Fibroblast of peridontal ligament (primary cell): ENCODE measurements around the gene SCGB1D1.
A peak's percentile ranks its signal among the peaks of the same experiment; 100 is the strongest.

Source experiments
- DNase-seq: peaks from one replicate; pipeline ENCODE4 v3.0.0-alpha.2; 2010; ENCODE audit errors: extremely low read depth

The SCGB1D1 gene

DNA sequence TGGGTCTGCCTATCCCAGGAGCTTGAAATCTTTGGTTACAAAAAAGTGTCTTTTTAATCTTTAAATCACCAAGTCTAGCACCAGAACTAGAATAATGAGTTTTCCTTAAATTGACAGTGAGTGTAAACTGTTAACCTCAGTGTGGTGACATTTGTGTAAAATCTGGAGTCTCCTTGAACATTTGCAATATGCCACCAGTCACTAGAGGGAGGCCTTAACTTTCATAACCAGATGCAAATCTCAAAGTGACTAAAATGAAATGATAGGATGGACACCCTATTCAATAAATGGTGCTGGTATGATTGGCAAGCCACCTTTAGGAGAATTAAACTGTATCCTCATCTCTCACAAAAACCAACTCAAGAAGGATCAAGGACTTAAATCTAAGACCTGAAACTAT is 43.7 kb downstream of the SCGB1D1 start:
- peak; percentile 1 for DNase-seq

DNA sequence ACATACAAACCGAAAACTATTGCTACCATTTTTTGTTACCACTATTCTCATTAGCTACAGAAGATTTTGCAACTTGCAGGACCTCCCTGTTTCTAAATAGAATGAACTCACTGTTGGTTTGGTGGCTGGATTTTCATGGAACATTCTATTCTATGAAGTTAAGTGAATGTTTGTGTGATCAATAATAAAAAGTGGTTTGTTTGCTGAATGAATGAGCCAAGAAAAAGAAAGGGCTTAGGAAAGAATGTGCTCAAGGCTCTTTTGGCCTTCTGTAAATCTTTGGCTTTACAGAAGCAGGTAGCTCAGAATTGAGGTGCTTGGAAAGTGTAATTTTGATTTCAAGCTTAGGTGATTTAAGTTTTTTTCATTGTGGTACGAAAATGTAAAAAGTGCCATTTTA is 46.2 kb downstream of the SCGB1D1 start:
- no peak for DNase-seq

DNA sequence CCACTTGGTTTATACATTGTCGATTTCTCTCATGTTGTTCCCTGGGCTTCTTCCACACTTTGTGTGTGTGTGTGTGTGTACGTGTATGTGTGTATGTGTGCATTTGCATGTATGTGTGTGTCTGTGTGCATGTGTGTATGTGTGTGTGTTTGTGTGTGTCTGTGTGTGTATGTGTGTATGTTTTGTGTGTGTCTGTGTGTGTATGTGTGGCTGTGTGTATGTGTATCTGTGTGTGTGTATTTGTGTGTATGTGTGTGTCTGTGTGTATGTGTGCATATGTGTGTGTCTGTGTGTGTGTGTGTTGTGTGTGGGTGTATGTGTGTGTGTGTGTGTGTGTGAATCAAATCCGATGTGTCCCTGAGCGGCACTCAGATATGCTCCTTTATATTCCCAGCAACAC is 47.5 kb downstream of the SCGB1D1 start:
- DNase-seq: no peak

DNA sequence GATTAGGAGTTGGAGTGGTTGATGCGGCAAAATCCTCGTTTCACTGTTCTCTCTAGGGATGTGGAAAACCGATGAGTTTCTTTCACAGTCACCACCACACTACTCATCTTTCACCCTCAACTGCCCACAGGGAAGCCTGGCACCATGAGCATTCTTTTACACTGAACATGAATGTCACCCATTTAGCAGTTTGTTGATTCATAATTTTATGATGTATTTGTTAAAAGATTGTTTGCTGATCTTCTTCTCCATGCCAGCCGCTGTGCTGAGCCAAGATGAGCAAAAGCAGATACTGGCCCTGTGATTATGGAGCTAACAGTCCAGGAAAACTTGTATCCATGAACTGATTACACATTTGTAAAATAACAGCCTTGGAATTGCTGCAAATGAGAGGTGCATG is 48.1 kb downstream of the SCGB1D1 start:
- no peak for DNase-seq

DNA sequence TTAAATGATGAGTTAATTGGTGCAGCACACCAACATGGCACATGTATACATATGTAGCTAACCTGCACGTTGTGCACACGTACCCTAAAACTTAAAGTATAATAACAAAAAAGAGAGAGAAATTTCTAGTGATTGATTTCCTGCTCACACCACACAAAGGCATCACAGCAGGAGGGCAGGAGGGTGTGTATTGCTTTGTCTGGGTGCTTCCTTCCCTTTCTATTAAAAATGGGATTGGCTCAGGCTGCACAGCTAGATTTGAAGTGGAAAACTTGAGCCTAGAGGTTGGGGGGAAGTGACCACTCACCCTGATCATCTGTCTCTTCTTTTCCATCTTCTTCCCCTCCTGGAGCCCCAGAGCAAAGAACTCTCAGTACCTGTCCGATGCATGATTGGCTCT is 51.1 kb downstream of the SCGB1D1 start:
- DNase-seq: no peak

DNA sequence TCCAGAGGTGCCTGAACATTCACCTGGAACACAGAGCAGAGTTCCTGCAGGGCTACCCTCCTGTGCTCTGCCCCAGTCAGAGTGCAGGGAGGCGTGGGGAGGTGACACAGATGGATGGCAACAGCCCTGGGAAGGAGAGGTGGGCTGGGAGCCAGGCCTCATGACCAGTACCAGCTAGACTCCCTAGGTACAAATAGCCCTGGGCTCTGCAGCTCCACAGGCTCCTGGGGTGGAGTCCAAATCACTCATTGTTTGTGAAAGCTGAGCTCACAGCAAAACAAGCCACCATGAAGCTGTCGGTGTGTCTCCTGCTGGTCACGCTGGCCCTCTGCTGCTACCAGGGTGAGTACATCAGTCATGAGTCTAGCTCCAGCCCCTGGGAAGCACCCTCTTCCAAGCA is 52.0 kb downstream of the SCGB1D1 start, which contains the start of gene SCGB1D2:
Gene SCGB1D2 (plus strand): TSS at position 219 of the 400 bp plus-strand sequence. CDS start 69 bp downstream, at position 288.
- no peak for DNase-seq
